Thyroid gland (tissue), 4 donors: ENCODE data around the gene EMC7. TPM values are rescaled to one million over a fixed set of nuclear protein-coding genes. Genes with fewer than 3 reads are reported as not detected.
"Not testable (repeated sequence)": the region's sequence is repeated elsewhere in the genome, so short reads cannot be mapped to it uniquely, and the experiment has no call there.

Source experiments
- DNase-seq, 2 donors: peaks; one replicate each; pipeline ENCODE4 v3.0.0-alpha.2; 2019
- H3K27ac ChIP-seq, 3 donors: fragments of 200-600 bp; sonication (generic); 1 replicate in 2 of 3; 2 replicates in 1 of 3; pipeline ENCODE4 v1.5.1; 2016 to 2019; ENCODE audit warnings: mild to moderate bottlenecking in 1 of 3, moderate library complexity in 1 of 3
- H3K27me3 ChIP-seq: fragments of 200-600 bp; sonication (generic); one replicate; pipeline ENCODE4 v1.5.1; 2019
- H3K36me3 ChIP-seq, 2 donors: fragments of 200-600 bp; sonication (generic); one replicate each; pipeline ENCODE4 v1.5.1; 2016 to 2019
- H3K4me1 ChIP-seq, 2 donors: fragments of 200-600 bp; sonication (generic); one replicate each; pipeline ENCODE4 v1.5.1; 2017 to 2019
- H3K4me3 ChIP-seq, 3 donors: fragments of 200-600 bp; sonication (generic); replicated peaks in 1 of 3; 1 replicate in 2 of 3; 2 replicates in 1 of 3; pipeline ENCODE4 v1.5.1; 2016; ENCODE audit warnings: mild to moderate bottlenecking in 1 of 3
- H3K9me3 ChIP-seq: fragments of 200-600 bp; sonication (generic); one replicate; pipeline ENCODE4 v1.5.1; 2017
- POLR2A ChIP-seq, 2 donors: fragments of 450-650 bp; IDR thresholded peaks; one replicate each; pipeline ENCODE4 v1.6.1; 2017; ENCODE audit warnings: antibody characterized with exemption in 2 of 2, mild to moderate bottlenecking in 2 of 2, moderate library complexity in 1 of 2
- whole genome bisulfite sequencing, 2 donors: methylation state at CpG; one replicate each; pipeline ENCODE4 v1.1.5; 2017; 5-methylcytosine and 5-hydroxymethylcytosine counted together
- intact Hi-C: fragments of 100-400 bp; cut with DNase I; formaldehyde crosslinking; loops from one replicate; pipeline ENCODE4 v1.15.1; 2023
- total RNA-seq, 4 donors: library from RNA; depleted of rRNA; stranded (reverse); fragments of >200 nt; gene quantifications; one replicate each; pipeline ENCODE4 v1.2.3, GENCODE V29; 2016
- TF ChIP-seq, protein P1 (sequence below), 6 experiments: fragments of 200-600 bp in 3 of 6; fragments of 450-650 bp in 3 of 6; sonication (generic) in 3 of 6; IDR thresholded peaks; one replicate each; pipeline ENCODE4 v1.5.1; 2016 to 2019; ENCODE audit warnings: antibody characterized with exemption in 6 of 6, mild to moderate bottlenecking in 2 of 6, inconsistent platforms in 1 of 6, moderate library complexity in 1 of 6

Gene EMC7
- total RNA-seq, 4 donors from 2014 or later: 40.9 to 54.3 (median 50.5) TPM

DNA sequence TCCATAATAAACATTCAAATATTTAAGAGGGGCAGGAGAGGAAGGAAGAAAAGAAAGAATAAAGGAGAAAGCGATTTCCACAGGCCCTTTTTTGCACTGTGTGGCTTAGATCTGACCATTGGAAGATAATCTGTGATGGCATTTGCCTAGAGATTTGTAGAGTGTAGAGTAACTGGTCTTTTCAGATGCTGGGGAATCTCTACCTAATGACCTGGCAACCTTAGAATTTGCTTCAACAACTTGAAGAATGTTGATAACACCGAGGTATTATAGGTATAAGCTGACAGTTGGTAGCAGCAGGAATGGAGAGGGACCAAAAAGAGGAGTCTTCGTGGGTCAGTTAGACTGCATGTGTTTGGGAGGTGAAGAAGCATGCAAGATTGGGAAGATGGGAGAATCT is 41.7 kb downstream of the EMC7 start:
- Histone ChIP-seq H3K27me3 (no peaks in the 10 kb centered on the region), H3K36me3 (no peaks in the 10 kb centered on the region), H3K4me3 (no peak overlapping the region), H3K4me1 (peaks cover 4 to 10% of the 10 kb centered on the region in 2 donors), H3K9me3 (no peaks in the 10 kb centered on the region), H3K27ac (no peak overlapping the region)
- TF ChIP-seq, protein P1, sequence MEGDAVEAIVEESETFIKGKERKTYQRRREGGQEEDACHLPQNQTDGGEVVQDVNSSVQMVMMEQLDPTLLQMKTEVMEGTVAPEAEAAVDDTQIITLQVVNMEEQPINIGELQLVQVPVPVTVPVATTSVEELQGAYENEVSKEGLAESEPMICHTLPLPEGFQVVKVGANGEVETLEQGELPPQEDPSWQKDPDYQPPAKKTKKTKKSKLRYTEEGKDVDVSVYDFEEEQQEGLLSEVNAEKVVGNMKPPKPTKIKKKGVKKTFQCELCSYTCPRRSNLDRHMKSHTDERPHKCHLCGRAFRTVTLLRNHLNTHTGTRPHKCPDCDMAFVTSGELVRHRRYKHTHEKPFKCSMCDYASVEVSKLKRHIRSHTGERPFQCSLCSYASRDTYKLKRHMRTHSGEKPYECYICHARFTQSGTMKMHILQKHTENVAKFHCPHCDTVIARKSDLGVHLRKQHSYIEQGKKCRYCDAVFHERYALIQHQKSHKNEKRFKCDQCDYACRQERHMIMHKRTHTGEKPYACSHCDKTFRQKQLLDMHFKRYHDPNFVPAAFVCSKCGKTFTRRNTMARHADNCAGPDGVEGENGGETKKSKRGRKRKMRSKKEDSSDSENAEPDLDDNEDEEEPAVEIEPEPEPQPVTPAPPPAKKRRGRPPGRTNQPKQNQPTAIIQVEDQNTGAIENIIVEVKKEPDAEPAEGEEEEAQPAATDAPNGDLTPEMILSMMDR (IDR thresholded peaks at IDR 0.05): no peak
- no peak for TF ChIP-seq POLR2A (IDR thresholded peaks at IDR 0.05)
- WGBS, 2 donors: 74 to 76% methylated on average over 3 of the region's 3 CpGs
- no peak for DNase-seq
- intact Hi-C loops: no loop called here

DNA sequence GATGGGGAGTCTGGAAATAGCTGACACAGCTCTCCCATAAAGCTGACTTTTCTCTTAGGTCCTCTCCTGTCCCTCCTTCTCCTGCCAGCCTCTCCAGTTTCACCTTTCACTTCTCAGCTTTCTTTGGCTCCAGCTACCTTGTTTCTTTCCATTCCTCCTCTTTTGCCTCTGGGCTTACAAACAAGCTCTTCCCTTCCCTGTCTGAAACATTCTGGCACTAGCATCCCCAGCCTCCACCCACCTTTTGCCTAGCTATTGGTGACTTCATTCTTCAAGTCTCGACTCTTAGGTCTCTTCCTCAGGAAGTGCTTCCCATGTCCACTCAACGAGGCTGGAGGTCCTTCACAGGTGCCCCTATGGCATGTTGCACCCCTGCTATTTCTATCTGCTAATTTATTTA is 42.2 kb downstream of the EMC7 start:
- H3K27ac ChIP-seq: no peak overlapping the region
- WGBS, 2 donors: 55 to 56% methylated on average over 2 of the region's 2 CpGs
- no peaks in the 10 kb centered on the region for H3K36me3 ChIP-seq
- H3K4me3 ChIP-seq: no peak overlapping the region
- peaks cover 0 to 6% of the 10 kb centered on the region in 2 donors for H3K4me1 ChIP-seq
- no peaks in the 10 kb centered on the region for H3K9me3 ChIP-seq
- TF ChIP-seq, protein P1 (IDR thresholded peaks at IDR 0.05): no peak
- no peak for TF ChIP-seq POLR2A (IDR thresholded peaks at IDR 0.05)
- no peaks in the 10 kb centered on the region for H3K27me3 ChIP-seq
- DNase-seq: no peak
- intact Hi-C loops: no loop called here

DNA sequence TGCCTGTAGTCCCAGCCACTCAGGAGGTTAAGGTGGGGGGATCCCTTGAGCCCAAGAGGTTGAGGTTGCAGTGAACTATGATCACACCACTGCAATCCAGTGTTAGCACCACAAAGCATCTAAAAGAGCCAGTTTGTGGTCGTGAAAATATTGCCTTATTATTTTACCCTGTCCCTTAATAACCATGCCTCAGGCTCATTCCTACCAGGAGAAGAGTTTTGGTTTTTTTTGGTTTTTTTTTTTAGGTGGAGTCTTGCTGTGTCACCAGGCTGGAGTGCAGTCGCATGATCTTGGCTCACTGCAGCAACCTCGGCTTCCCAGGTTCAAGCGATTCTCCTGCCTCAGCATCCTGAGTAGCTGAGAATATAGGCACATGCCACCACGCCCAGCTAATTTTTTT is 44.8 kb downstream of the EMC7 start:
- intact Hi-C loops: no loop called here
- no peak overlapping the region for H3K4me3 ChIP-seq
- no peaks in the 10 kb centered on the region for H3K4me1 ChIP-seq
- H3K36me3 ChIP-seq: no peaks in the 10 kb centered on the region
- no peaks in the 10 kb centered on the region for H3K27me3 ChIP-seq
- no peaks in the 10 kb centered on the region for H3K9me3 ChIP-seq
- TF ChIP-seq POLR2A (IDR thresholded peaks at IDR 0.05): no peak
- no peak for DNase-seq
- whole genome bisulfite sequencing, 2 donors: 81 to 95% methylated on average over 5 of the region's 5 CpGs
- no peak overlapping the region for H3K27ac ChIP-seq

- Histone ChIP-seq H3K27ac (no peak overlapping the region), H3K27me3 (no peaks in the 10 kb centered on the region), H3K4me3 (no peak overlapping the region), H3K36me3 (no peaks in the 10 kb centered on the region), H3K9me3 (no peaks in the 10 kb centered on the region), H3K4me1 (no peaks in the 10 kb centered on the region)
- TF ChIP-seq POLR2A (IDR thresholded peaks at IDR 0.05): no peak
- TF ChIP-seq, protein P1 (IDR thresholded peaks at IDR 0.05): no peak
- 70 to 71% methylated on average over 3 of the region's 3 CpGs for WGBS, 2 donors
- no peak for DNase-seq
- intact Hi-C loops: no loop called here
These were observed 45.6 kb downstream of the EMC7 start for GRCh38 chr15:34055868-34056595.

GRCh38 chr15:34054081-34054707 is 47.5 kb downstream of the EMC7 start:
- 94% methylated on average over 3 of the region's 3 CpGs for WGBS, 2 donors
- Histone ChIP-seq H3K36me3 (no peaks in the 10 kb centered on the region), H3K4me1 (no peaks in the 10 kb centered on the region), H3K4me3 (no peak overlapping the region), H3K27me3 (no peaks in the 10 kb centered on the region), H3K27ac (no peak overlapping the region), H3K9me3 (no peaks in the 10 kb centered on the region)
- DNase-seq: no peak
- intact Hi-C loops: no loop called here
- TF ChIP-seq, protein P1 (IDR thresholded peaks at IDR 0.05): no peak
- TF ChIP-seq POLR2A (IDR thresholded peaks at IDR 0.05): no peak

GRCh38 chr15:34050385-34050784 is 51.3 kb downstream of the EMC7 start:
- H3K4me3 ChIP-seq, H3K36me3 ChIP-seq, H3K9me3 ChIP-seq, H3K27me3 ChIP-seq, DNase-seq, H3K27ac ChIP-seq, H3K4me1 ChIP-seq, intact Hi-C loops: not testable (repeated sequence)
- 91% methylated on average over 1 of the region's 1 CpG for WGBS, 2 donors
